GM18505 (cell line): Measurements from ENCODE around the gene HOXC5.
"Not testable (repeated sequence)": the region's sequence is repeated elsewhere in the genome, so short reads cannot be mapped to it uniquely, and the experiment has no call there.

Experiments
- ATAC-seq: cut with Tn5 transposase; IDR thresholded peaks from one replicate; pipeline ENCODE4 v1.9.1; 2021; ENCODE audit not compliant: unreplicated experiment
- POLR2A ChIP-seq: IDR thresholded peaks from 4 replicates; pipeline ENCODE4 v1.6.1; 2011; ENCODE audit warnings: borderline replicate concordance; ENCODE audit not compliant: insufficient read depth, insufficient read length; ENCODE audit errors: extremely low read depth

HOXC5 gene

DNA sequence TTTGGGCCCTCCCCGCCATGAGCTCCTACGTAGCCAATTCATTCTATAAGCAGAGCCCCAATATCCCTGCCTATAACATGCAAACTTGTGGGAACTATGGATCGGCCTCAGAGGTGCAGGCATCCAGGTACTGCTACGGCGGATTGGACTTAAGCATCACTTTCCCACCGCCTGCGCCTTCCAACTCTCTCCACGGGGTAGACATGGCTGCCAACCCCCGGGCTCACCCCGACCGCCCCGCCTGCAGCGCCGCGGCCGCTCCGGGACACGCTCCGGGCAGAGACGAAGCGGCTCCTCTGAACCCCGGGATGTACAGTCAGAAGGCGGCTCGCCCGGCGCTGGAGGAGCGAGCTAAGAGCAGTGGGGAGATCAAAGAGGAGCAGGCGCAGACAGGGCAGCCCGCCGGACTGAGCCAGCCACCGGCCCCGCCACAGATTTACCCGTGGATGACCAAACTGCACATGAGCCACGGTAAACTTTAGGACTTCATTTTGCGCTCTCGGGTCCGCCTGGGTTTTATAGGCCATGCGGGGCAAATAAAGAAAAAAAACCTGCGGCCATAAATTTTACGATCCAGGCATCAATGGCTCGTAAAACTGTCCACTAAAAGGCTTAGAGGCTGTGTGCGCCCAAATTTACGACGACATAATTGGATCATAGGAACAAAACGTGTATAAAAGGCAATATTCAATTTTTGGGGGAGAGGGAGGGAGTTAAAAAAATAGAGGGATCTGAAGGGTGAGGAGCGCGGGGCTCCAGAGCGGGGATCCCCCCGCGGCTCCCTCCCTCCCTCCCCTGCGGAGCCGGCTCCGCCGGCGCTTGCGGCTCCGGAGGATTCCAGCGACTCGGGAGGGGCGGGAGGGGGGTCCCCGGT, 493 bp downstream of the HOXC5 start:
- no peak for TF ChIP-seq POLR2A
- ATAC-seq, result no peak

GRCh38 chr12:54033980-54034784, 1.3 kb downstream of the HOXC5 start:
- no peak for TF ChIP-seq POLR2A
- no peak for ATAC-seq

- no peak for TF ChIP-seq POLR2A
- no peak for ATAC-seq
Observed at GRCh38 chr12:54034785-54035310, 2.0 kb downstream of the HOXC5 start.

DNA sequence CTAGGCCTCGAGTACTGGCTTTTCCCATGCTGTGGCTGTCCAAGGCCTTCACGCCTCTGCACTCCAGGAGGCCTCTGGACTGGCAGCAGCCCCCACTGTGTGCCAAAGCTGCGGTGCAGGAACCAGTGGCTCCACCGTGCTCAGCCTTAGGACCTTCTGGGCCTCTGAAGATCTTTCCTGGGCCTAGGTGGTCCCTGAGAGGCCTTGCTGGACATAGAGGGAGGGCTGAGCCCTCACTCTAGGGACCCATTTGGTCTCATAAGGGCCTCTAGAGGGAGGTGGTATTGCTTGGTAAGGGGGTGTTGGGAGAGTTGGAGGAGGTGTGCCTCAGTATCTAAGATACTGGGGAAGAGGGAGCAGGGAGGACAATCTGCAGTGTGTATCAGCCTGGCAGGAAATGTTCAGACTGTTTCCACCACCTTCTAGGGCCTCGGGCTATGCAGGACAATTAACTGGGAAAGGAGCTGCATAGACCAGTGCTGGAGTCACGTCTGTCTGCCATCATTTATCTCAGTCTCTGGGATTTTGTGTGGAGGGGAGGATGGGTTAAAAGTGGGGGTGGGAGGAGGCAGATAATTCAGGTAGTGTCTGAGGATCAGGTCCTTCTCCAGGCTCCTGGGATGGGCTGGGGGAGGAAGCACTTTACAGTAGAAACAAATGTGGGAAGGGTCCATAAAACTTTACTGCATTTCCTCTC, 2.9 kb downstream of the HOXC5 start:
- no peak for TF ChIP-seq POLR2A
- no peak for ATAC-seq

- TF ChIP-seq POLR2A, result no peak
- no peak for ATAC-seq
Observed at GRCh38 chr12:54036620-54037359, 3.9 kb downstream of the HOXC5 start.

DNA sequence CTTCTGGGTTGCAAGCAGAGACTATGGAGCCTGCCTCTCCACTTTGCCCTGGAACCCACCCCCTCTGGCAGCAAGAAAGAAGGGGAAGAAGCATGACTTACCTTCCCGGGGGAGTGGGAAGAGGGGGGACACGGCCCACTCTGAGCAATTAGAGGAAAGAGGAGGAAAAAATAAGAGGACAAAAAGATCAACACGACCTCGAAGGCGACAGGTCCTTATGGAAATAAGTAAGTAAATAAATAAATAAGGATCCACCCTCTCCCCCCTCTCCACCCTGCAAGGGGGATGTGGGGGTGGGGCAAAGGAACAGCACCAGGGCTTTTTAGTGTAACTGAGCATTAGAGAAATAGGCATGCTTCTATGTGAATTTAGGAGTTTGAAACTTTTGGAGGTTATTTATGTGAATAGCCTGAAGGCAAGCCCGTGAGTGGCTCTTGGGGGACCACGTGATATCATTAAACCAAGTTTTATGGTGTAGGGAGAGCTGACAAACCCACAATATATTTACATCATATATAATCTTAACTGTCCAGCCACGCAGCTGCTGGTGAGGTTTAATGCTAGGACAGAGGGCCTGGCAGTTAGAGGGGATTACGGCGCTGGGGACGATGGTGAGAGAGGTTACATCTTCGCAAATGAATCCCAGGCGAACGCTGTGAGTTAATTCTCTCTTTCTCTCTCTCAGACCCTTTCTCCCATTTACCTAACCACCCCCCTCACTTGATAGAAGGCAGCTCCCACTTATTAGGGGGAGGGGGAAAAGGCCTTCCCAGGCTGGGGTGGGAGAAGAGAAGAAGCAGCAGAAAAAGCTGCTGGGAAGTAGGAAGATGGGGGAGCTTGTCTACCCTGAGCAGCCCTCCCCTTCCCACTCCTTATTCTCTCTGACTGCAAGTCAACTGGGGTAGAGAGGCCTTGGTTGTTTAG, 4.8 kb downstream of the HOXC5 start:
- TF ChIP-seq POLR2A, result no peak
- no peak for ATAC-seq

GRCh38 chr12:54038284-54038870, 5.5 kb downstream of the HOXC5 start:
- ATAC-seq, result no peak
- no peak for TF ChIP-seq POLR2A

- ATAC-seq, result no peak
- no peak for TF ChIP-seq POLR2A
Observed at GRCh38 chr12:54038871-54039414, 6.1 kb downstream of the HOXC5 start.

DNA sequence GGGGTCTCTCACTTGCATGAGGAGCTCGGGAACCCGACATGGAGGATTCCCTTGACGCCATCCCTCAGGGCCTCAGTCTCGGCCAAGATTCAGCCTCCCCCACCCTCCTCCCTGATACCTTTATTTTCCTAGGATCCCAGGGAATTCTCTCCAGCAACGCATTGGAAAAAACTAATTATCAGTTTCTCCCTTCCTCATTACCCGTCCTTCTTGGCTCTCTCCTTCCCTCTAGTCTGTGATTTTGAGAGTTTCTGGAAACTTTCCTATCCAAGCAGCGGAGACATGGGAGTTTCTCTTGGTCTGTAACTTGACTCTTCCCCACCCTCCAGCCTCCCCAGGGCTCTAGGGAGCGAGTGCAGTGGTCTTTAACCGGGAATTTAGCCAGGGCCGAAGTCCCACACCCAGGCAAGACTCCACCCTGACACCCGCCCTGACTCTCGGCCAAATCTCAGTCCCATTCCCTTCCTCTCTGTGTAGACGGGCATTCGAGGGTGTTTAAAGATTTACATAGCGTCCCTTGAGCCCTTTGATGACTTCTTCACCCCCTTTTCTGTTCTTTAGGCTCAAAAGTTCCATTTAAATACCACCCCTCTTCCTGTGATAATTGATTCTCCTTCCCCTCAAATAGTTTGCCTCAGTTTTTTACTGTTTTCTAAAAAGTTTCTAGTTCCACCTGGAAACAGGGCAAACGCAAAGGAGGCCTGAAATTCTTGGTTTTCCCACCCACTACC, 6.7 kb downstream of the HOXC5 start:
- ATAC-seq, result no peak

GRCh38 chr12:54040148-54040494, 7.3 kb downstream of the HOXC5 start:
- TF ChIP-seq POLR2A, result no peak
- ATAC-seq, result no peak

More for the DNA sequence above, 6.7 kb downstream of the HOXC5 start:
- no peak for TF ChIP-seq POLR2A

DNA sequence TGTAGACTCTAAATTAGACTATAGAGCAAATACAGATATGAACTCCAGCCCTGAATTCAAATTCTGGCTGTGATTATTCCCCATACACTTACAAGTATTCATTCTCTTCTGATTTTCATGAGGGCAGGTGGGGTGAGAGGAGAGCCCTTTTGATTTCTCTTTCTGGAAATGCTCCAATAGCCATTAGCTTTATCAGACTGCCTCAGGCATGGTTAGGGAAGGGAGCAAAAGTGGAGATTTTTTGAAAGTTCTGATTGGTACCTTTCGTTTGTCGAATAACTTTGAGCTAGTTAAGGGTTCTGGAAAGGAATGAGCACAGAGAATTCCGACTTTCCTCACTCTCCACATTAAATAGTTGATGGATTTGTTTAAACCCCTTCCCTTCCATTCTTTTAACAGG, 7.8 kb downstream of the HOXC5 start:
- TF ChIP-seq POLR2A, result no peak
- ATAC-seq, result no peak

GRCh38 chr12:54041097-54041690, 8.3 kb downstream of the HOXC5 start:
- TF ChIP-seq POLR2A, result no peak
- no peak for ATAC-seq

- not testable (repeated sequence) for ATAC-seq
Observed at GRCh38 chr12:54042033-54042432, 9.2 kb downstream of the HOXC5 start.
